ENCODE results near the gene NUP214. TPM values are rescaled to one million over a fixed set of nuclear protein-coding genes. Genes with fewer than 3 reads are reported as not detected.

The NUP214 gene
- total and polyA plus RNA-seq, 2 of the 8 experiments (the other 6 are each of a cell fraction or from before 2014, with no cell fraction given), result 28.6 to 50.2 TPM

- Histone ChIP-seq H4K5ac (ENCODE audit: insufficient read length, low read depth, low read length) (no peak overlapping the region), H3K4me2 (ENCODE audit: insufficient read depth in 1 of 2, low read depth in 2 of 2, low read length in 2 of 2) (no peak overlapping the region), H3K9me3 (ENCODE audit: insufficient read depth in 2 of 2, low read depth in 1 of 2, low read length in 1 of 2) (peaks cover 0 to 5% of the 10 kb centered on the region in 2 experiments; a peak in 1 of 4 replicates), H3K14ac (ENCODE audit: insufficient read length) (no peak overlapping the region), H3K27ac (ENCODE audit: low read depth, low read length) (no peak overlapping the region), H2BK20ac (ENCODE audit: low read length) (no peak overlapping the region), H3K36me3 (ENCODE audit: control insufficient read depth in 2 of 4, insufficient read depth in 4 of 4, low read length in 3 of 4) (0 out of 8 replicates have a peak, but pooled peaks cover 0 to under 1% (median 0%) of the 10 kb centered on the region in 4 experiments), H3K27me3 (replicated peaks in 1 of 4; ENCODE audit: control insufficient read depth in 3 of 4, extremely low read depth in 1 of 4, insufficient read depth in 3 of 4, low read length in 3 of 4) (no peaks in the 10 kb centered on the region), H3K4ac (replicated peaks; ENCODE audit: insufficient read length, low read depth, low read length) (no peak overlapping the region), H3K9ac (replicated peaks in 1 of 4; ENCODE audit: extremely low read depth in 1 of 4, low read depth in 3 of 4, low read length in 3 of 4) (no peak overlapping the region), H2BK5ac (ENCODE audit: low read depth, low read length) (0 out of 2 replicates have a peak overlapping the region, but pooled peaks have one; percentile 66), H2BK15ac (ENCODE audit: low read length) (no peak overlapping the region), H3K4me3 (ENCODE audit: extremely low read depth in 1 of 4, insufficient read depth in 2 of 4, low read depth in 3 of 4, low read length in 4 of 4) (no peak overlapping the region), H3K18ac (ENCODE audit: extremely low read depth, low read length) (no peak overlapping the region), H4K8ac (ENCODE audit: extremely low read depth, insufficient read depth, low read length) (no peak overlapping the region), H4K20me1 (replicated peaks in 1 of 2; ENCODE audit: control insufficient read depth in 1 of 2, insufficient read depth in 2 of 2, low read length in 2 of 2) (no peaks in the 10 kb centered on the region), H3K79me1 (ENCODE audit: low read depth, low read length) (no peaks in the 10 kb centered on the region), H2BK12ac (ENCODE audit: low read depth, low read length) (no peak overlapping the region), H3K79me2 (ENCODE audit: control insufficient read depth in 1 of 2, insufficient read depth in 2 of 2, low read length in 2 of 2) (no peaks in the 10 kb centered on the region), H3K4me1 (replicated peaks in 1 of 4; ENCODE audit: control insufficient read depth in 3 of 4, insufficient read depth in 4 of 4, low read length in 3 of 4) (peaks cover 0 to 20% (median 16%) of the 10 kb centered on the region in 4 experiments; a peak in 6 of 7 replicates), H2AFZ (ENCODE audit: low read length) (no peak overlapping the region), H3K23me2 (ENCODE audit: low read depth, low read length) (no peaks in the 10 kb centered on the region), H2BK120ac (replicated peaks; ENCODE audit: low read depth, low read length) (no peak overlapping the region), H4K91ac (replicated peaks; ENCODE audit: insufficient read length, low read length) (no peak overlapping the region), H3K56ac (replicated peaks; ENCODE audit: insufficient read length, low read depth, low read length) (no peak overlapping the region), H3K23ac (ENCODE audit: insufficient read length) (no peak overlapping the region), H2AK5ac (ENCODE audit: low read depth, low read length) (no peak overlapping the region)
- no peak for TF ChIP-seq ASH2L (IDR thresholded peaks at IDR 0.05; ENCODE audit: low read length)
- DNase-seq (ENCODE audit: low read depth in 1 of 2, low spot score in 2 of 2), result no peak
- CTCF ChIA-PET (ENCODE audit: partially characterized antibody), result interaction anchor here (1.6 to 2.8 kb wide), 3 partner anchors 10 to 109 kb away, joined by 3 to 17 read pairs (median 5); no protein-coding TSS in a partner anchor
- POLR2A ChIA-PET (ENCODE audit: partially characterized antibody), result no interaction called here
- FAIRE-seq, result no peak
- WGBS, 2 experiments (ENCODE audit: extremely low coverage in 1 of 2, insufficient coverage in 1 of 2, insufficient read length in 1 of 2, insufficient replicate concordance in 2 of 2, low coverage in 1 of 2, low lambda C conversion rate in 2 of 2, missing lambda C conversion rate in 1 of 2), result 92% methylated on average over 22 of the region's 22 CpGs; no CpG with 5 or more reads in 1 of the 2 experiments
Observed at GRCh38 chr9:131240047-131240921, 114.9 kb downstream of the NUP214 start.

All from H1 (cell line).